Activated CD8-positive, alpha-beta memory T cell treated with anti-CD3 and anti-CD28 coated beads, Interleukin-2, amount 50 U/mL, for 1 hour (primary cell): ENCODE data around the gene BEND4.
"Not testable (repeated sequence)": the region's sequence is repeated elsewhere in the genome, so short reads cannot be mapped to it uniquely, and the experiment has no call there.

Experiments
- DNase-seq: peaks from one replicate; pipeline ENCODE4 v3.0.0-alpha.2; 2020; ENCODE audit errors: extremely low read depth

The BEND4 gene

DNA sequence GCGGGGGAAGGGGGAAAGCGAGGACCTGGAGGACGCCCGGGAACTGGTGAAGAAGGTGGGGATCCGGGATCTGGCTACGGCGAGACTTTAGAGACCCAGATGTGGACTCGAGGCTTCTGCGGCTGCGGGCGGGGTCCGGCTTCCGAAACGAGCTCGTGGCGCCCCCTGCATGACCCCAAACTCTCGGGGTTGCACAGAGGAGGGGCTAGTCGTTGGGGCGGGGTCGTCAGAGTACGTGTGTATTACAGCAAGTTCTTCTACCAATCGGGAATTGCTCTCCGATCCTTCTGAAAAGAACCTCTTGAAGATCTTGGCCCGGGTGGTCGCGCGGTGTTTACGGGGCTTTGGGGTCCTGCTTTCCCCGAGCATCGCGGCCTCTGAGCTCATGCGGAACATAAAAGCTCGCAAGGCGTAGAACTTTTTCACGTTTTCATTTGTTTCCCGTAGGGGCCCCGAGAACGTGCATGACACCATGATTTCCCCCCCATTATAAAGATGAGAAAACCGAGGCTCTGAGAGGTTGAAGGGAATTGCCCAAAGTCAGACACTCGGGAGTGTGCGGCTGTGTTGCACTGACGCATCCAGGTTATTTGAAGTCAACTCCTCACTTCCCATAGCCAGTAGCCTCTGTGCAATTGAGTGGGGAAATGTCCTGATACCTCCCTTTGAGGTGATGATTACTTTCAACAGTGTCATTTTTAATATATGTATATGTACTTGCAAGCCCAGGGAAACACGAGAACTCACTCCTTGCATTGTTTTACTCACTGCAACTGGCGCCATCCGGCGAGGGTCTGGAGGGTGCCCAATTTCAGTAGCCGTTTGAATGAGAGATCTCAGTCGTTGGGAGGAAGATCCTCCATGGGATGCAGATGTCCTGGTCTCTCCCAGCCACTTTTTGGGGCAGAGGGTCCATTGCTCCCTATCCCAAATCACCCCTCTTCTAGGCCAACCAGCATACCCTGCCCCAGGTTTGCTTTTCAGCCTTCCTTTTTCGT lies at the start of gene BEND4:
Gene BEND4 (minus strand): TSS at position 149 of the 998 bp plus-strand sequence. CDS start 512 bp downstream, outside the sequence.
- no peak for DNase-seq

- no peak for DNase-seq
Observed at GRCh38 chr4:42197341-42197740, 44.9 kb upstream of the BEND4 start.

- DNase-seq = no peak
Observed at GRCh38 chr4:42172921-42173320, 20.5 kb upstream of the BEND4 start.

DNA sequence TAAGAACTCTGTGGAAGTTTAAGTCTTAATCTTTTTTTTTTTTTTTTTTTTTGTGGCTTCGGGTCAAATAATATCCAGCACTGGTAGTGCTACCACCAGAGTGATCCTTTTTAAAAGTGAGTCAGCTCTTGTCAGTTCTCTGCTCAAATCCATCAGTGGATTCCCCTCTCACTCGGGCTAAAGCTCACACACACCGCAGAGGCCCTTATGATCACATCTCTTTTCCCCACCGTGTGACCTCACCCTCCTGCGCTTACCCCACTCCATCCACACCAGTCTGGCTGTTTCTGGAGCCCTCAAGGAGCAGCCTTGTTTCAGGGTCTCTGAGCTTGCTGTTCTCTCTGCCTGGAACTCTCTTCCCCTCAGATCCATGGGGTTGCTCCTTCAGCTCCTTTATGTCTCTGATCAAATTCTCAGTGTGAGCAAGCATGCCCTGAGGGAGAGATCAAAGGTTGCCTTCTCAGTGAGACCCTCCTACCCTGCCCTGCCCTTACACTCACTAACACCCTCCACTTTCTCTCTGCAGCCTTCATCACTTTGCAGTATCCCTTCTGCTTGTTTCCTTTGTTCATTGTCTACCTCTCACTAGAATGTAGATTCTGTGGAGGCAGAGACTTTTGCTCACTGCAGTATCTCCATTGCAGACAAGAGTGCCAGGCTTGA lies 19.8 kb upstream of the BEND4 start:
- no peak for DNase-seq

DNA sequence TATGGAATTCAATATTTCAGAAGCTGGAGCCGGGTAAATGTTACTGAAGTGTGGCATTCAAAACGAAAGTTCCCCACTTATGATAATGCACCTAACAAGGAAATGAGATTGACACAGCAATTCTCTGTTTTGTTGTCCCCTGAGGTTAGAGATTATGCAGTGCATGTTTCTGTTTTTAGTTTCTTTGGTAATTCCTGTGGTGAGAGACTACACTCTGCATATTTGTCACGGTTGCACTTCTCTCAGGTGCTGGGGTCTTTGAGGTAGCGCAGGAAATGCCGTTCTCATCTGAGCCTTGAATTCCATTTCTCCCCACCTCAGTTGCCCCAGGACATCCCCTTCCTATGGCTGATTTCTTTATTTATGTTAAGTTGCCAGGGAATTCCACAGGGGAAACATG lies 15.3 kb upstream of the BEND4 start:
- DNase-seq = no peak

GRCh38 chr4:42166186-42166585 lies 13.7 kb upstream of the BEND4 start:
- DNase-seq = not testable (repeated sequence)

GRCh38 chr4:42159271-42160001 lies 7.0 kb upstream of the BEND4 start:
- no peak for DNase-seq

GRCh38 chr4:42151568-42152506 lies 618 bp downstream of the BEND4 start:
- DNase-seq = no peak

GRCh38 chr4:42150653-42151567 lies 1.5 kb downstream of the BEND4 start:
- DNase-seq = no peak

DNA sequence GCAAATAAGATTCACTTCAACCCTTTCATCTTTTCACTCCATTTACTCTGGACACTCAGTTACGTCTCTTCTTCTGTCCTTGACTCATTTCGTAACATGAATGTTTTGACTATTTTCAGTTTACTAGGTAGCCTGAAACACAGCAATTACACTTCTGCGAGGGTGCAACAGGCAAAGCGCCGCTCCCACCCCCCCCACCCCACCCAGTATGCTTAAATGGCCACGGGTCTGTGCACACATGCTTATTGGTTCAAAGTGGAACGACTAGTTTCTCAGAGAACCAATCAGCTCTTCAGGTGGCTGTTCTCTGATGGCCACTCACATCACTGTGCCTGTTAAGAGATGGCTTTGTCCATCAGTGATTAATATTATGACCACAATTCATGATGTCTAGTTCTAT lies 3.5 kb downstream of the BEND4 start:
- DNase-seq = no peak

DNA sequence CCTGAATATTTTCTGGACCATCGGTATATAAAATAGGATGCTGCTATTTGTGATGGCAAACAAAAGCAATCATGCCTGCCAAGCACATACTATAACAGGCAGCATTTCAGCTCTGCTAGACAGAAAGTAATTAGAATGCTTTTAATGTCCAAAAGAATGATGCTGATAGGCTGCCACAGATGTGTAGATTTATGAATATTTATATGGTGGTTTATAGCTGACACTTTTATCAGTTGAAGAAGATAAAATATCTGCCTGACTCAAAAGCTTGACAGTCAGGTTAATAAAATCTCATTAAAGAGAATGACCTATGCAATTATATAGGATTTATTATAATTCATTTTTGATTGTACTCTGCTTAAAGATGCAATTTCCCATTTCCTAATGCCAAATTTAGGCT lies 4.0 kb downstream of the BEND4 start:
- no peak for DNase-seq

DNA sequence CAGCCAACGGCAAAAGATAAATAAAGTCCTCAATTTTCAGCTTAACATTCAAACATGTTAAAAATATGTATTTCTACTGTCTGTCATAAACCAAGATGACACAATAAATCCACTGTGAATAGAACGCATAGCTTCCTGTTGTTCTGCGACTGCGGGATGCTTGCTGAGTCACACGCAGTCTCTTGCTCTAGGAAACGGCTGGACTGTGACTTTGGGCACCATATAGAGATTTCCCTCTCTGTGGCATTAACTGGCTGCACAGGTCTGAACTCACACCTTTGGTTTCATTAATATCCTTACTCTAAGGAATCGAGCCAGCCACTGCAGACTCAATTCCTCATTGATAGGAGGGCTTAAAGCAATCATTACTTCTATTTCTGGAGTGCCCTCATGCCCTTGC lies 8.4 kb downstream of the BEND4 start:
- DNase-seq = no peak

GRCh38 chr4:42142591-42142990 lies 9.9 kb downstream of the BEND4 start:
- no peak for DNase-seq

- no peak for DNase-seq
Observed at GRCh38 chr4:42136371-42136770, 16.1 kb downstream of the BEND4 start.

DNA sequence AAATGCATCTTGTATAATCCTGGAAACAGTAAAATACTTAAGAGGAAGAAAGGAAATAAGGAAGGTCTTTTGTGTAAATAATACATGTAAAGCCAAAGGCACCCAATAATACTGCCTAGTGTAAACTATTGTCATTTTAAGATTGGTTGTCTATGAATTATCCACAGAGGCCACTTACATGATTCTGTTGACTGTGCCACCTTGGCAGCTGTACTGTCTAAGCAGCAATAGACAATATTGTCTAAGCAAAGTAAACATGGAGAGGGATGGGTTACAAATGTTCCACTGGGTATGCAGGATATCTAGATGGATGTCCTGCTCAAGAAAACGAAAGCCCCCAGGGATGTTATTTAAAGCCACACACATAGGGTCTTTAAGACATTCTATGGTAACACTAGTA lies 19.4 kb downstream of the BEND4 start:
- no peak for DNase-seq

- no peak for DNase-seq
Observed at GRCh38 chr4:42132099-42132498, 20.4 kb downstream of the BEND4 start.

DNA sequence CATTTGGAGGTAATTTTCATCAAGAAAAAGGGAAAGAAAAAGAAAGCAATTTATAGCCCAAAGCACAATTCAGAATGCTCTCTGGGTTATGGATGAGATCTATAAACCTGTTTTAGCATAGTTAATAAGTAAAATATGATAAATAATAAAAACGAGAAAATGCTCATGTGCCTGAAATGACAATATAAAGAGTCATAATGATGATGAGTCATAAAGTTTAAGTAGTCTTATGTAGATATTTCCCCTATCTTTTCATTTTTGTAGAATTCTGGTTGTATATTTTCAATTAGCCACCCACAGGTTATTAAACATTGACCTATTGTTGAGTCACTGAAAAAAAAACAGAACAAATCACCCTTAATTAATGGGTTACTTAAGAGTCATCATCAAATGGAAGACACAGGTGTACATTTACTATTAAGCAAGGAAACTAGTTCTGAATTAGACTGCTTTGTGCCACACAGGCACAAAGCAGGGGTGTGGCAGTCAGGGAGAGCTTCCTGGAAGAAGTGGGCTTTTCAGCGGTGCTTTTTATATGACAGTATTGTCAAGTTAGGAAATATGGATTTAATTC lies 29.3 kb downstream of the BEND4 start:
- DNase-seq = no peak

GRCh38 chr4:42122237-42122636 lies 30.2 kb downstream of the BEND4 start:
- no peak for DNase-seq

DNA sequence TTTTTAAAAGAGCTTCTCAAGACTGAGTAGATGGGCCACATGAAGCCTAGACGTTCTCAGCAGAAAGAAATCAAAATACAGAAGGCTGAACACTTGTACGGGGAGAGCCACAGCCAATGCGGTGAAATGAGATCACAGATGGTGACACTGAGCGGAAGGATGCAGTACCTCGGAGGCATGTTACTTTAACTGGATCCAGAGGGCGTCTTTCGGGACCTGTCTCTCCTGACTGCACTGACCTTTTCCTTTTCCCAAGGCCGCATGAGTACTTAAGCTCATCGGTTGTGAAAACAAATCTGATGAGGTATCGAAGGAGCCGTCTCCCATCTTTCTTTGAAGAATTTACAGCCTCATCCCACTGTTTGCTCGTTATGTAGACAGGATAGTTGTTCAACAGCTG lies 32.6 kb downstream of the BEND4 start:
- no peak for DNase-seq

- no peak for DNase-seq
Observed at GRCh38 chr4:42112846-42113245, 39.6 kb downstream of the BEND4 start.
